Nucleus accumbens (tissue), 56 donors: ENCODE data around the gene MAGIX.
"Not testable (repeated sequence)": the region's sequence is repeated elsewhere in the genome, so short reads cannot be mapped to it uniquely, and the experiment has no call there.

Experiments
- DNase-seq, 56 donors: peaks; one replicate each; lab custom pipeline; 2025; lab: John Stamatoyannopoulos, UW

MAGIX gene

GRCh38 chrX:49157194-49157593, 5.4 kb upstream of the MAGIX start:
- peak in 1 of 56 donors; percentile 1 for DNase-seq

GRCh38 chrX:49160908-49161307, 1.6 kb upstream of the MAGIX start:
- no peak for DNase-seq

GRCh38 chrX:49161632-49162031, 926 bp upstream of the MAGIX start:
- DNase-seq, result no peak

GRCh38 chrX:49163555-49164419, 1.2 kb downstream of the MAGIX start:
- DNase-seq, result peak; percentile 12 to 91 (median 80)

- no peak for DNase-seq
Observed at GRCh38 chrX:49164589-49165360, 2.2 kb downstream of the MAGIX start.

GRCh38 chrX:49165901-49166881, 3.6 kb downstream of the MAGIX start:
- peak in 46 of 56 donors; percentile 1 to 75 (median 39) for DNase-seq

GRCh38 chrX:49166914-49167739, 4.6 kb downstream of the MAGIX start:
- peak in 23 of 56 donors; percentile 0 to 51 (median 14) for DNase-seq

- DNase-seq, result no peak
Observed at GRCh38 chrX:49167740-49168108, 5.2 kb downstream of the MAGIX start.

- peak in 6 of 56 donors; percentile 0 to 26 (median 3) for DNase-seq
Observed at GRCh38 chrX:49171752-49172279, 9.3 kb downstream of the MAGIX start, which contains the start of gene PLP2. Gene PLP2 (plus strand): TSS chrX:49171898. CDS start chrX:49172001, 103 bp downstream.

- peak in 14 of 56 donors; percentile 0 to 46 (median 11) for DNase-seq
Observed at GRCh38 chrX:49172280-49172780, 9.8 kb downstream of the MAGIX start.

GRCh38 chrX:49173544-49173943, 11.0 kb downstream of the MAGIX start:
- not testable (repeated sequence) for DNase-seq

GRCh38 chrX:49174723-49175122, 12.2 kb downstream of the MAGIX start:
- DNase-seq, result no peak

GRCh38 chrX:49175435-49176274, 13.1 kb downstream of the MAGIX start:
- DNase-seq, result no peak

- DNase-seq, result no peak
Observed at GRCh38 chrX:49176421-49177326, 14.1 kb downstream of the MAGIX start.

- no peak for DNase-seq
Observed at GRCh38 chrX:49177338-49177833, 14.8 kb downstream of the MAGIX start.

GRCh38 chrX:49177873-49178480, 15.4 kb downstream of the MAGIX start:
- no peak for DNase-seq
